Trophoblast cell (in vitro differentiated cells and primary cell): ENCODE results near the gene NFILZ.

Source experiments
- DNase-seq, 2 donors: peaks; one replicate each; pipeline ENCODE4 v3.0.0-alpha.2; 2016
- H2AFZ ChIP-seq: 2 replicates; pipeline ENCODE4 v1.6.1; 2013; ENCODE audit warnings: low read length, moderate library complexity, mild to moderate bottlenecking; ENCODE audit not compliant: insufficient read depth, poor library complexity
- H2AK5ac ChIP-seq: 2 replicates; pipeline ENCODE4 v1.6.1; 2013; ENCODE audit warnings: mild to moderate bottlenecking, low read length
- H2BK120ac ChIP-seq: 2 replicates; pipeline ENCODE4 v1.6.1; 2013; ENCODE audit warnings: low read length, mild to moderate bottlenecking, moderate library complexity; ENCODE audit not compliant: insufficient read depth, poor library complexity
- H2BK12ac ChIP-seq: 2 replicates; pipeline ENCODE4 v1.6.1; 2013; ENCODE audit warnings: mild to moderate bottlenecking, low read length, moderate library complexity
- H2BK5ac ChIP-seq: 2 replicates; pipeline ENCODE4 v1.6.1; 2013; ENCODE audit warnings: low read length, low read depth, moderate library complexity, mild to moderate bottlenecking; ENCODE audit not compliant: poor library complexity
- H3K14ac ChIP-seq: 2 replicates; pipeline ENCODE4 v1.6.1; 2013; ENCODE audit warnings: mild to moderate bottlenecking, low read length
- H3K18ac ChIP-seq: 2 replicates; pipeline ENCODE4 v1.6.1; 2013; ENCODE audit warnings: mild to moderate bottlenecking, low read length
- H3K23ac ChIP-seq: 2 replicates; pipeline ENCODE4 v1.6.1; 2013; ENCODE audit warnings: low read length
- H3K27ac ChIP-seq: 2 replicates; pipeline ENCODE4 v1.5.1; 2013; ENCODE audit warnings: low read depth, mild to moderate bottlenecking, inconsistent platforms, low read length, moderate library complexity
- H3K27me3 ChIP-seq: 2 replicates; pipeline ENCODE4 v1.6.1; 2013; ENCODE audit warnings: inconsistent platforms, mild to moderate bottlenecking, low read length, moderate library complexity; ENCODE audit not compliant: insufficient read depth
- H3K36me3 ChIP-seq, 2 experiments: 1 replicate in 1 of 2; 2 replicates in 1 of 2; pipeline ENCODE4 v1.6.1; 2013; ENCODE audit warnings: low read length in 2 of 2, mild to moderate bottlenecking in 2 of 2, moderate library complexity in 1 of 2; ENCODE audit not compliant: insufficient read depth in 2 of 2, control insufficient read depth in 1 of 2
- H3K4ac ChIP-seq: 2 replicates; pipeline ENCODE4 v1.6.1; 2013; ENCODE audit warnings: low read depth, mild to moderate bottlenecking, low read length, moderate library complexity
- H3K4me1 ChIP-seq, 2 experiments: 1 replicate in 1 of 2; 2 replicates in 1 of 2; pipeline ENCODE4 v1.6.1; 2013; ENCODE audit warnings: low read length in 2 of 2, mild to moderate bottlenecking in 2 of 2, moderate library complexity in 1 of 2; ENCODE audit not compliant: insufficient read depth in 2 of 2, control insufficient read depth in 1 of 2
- H3K4me2 ChIP-seq: 2 replicates; pipeline ENCODE4 v1.6.1; 2013; ENCODE audit warnings: inconsistent platforms, mild to moderate bottlenecking, low read length, moderate library complexity
- H3K4me3 ChIP-seq: 2 replicates; pipeline ENCODE4 v1.5.1; 2013; ENCODE audit warnings: mild to moderate bottlenecking, low read depth, low read length, inconsistent platforms
- H3K79me1 ChIP-seq: one replicate; pipeline ENCODE4 v1.6.1; 2013; ENCODE audit warnings: low read length
- H3K79me2 ChIP-seq: 2 replicates; pipeline ENCODE4 v1.6.1; 2013; ENCODE audit warnings: low read length, mild to moderate bottlenecking; ENCODE audit not compliant: control insufficient read depth, insufficient read depth, poor library complexity
- H3K9ac ChIP-seq: 2 replicates; pipeline ENCODE4 v1.6.1; 2013; ENCODE audit warnings: mild to moderate bottlenecking, low read length
- H3K9me3 ChIP-seq: 2 replicates; pipeline ENCODE4 v1.6.1; 2013; ENCODE audit warnings: low read depth, mild to moderate bottlenecking, control low read depth, inconsistent platforms, low read length; ENCODE audit not compliant: insufficient read depth
- H4K12ac ChIP-seq: 2 replicates; pipeline ENCODE4 v1.6.1; 2013; ENCODE audit warnings: low read depth, mild to moderate bottlenecking, low read length, moderate library complexity
- H4K8ac ChIP-seq: 2 replicates; pipeline ENCODE4 v1.6.1; 2013; ENCODE audit warnings: low read depth, mild to moderate bottlenecking, low read length, moderate library complexity
- H4K91ac ChIP-seq: one replicate; pipeline ENCODE4 v1.6.1; 2013; ENCODE audit warnings: low read depth, mild to moderate bottlenecking, low read length, moderate library complexity
- WGBS: extraction: QIAGEN DNeasy Blood & Tissue Kit; methylation state at CpG from one replicate; pipeline ENCODE4 v1.1.7; 2013; ENCODE audit warnings: missing lambda C conversion rate; ENCODE audit not compliant: insufficient read length, insufficient coverage; ENCODE audit errors: extremely low coverage; 5-methylcytosine and 5-hydroxymethylcytosine counted together

The NFILZ gene

DNA sequence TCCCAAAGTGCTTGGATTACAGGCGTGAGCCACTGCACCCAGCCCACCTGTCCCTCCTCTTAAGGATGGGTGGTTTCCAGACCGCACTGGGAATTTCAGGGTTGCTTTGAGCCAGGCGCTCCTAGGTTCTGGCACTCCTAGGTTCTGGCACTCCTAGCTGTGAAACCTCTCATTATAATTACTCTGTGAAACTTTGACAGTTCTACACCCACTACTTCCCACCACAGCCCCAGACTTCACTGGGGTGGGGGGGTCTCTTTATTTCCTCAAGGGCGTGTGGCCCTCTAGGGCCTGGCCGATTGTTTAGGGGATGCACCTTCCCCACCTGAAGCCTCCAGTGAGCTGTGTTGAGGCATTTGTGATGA is 17.6 kb upstream of the NFILZ start:
- H3K4ac ChIP-seq = no peak overlapping the region
- H3K27ac ChIP-seq = no peak overlapping the region
- H3K79me1 ChIP-seq = peaks cover 14% of the 10 kb centered on the region
- H3K36me3 ChIP-seq = no peaks in the 10 kb centered on the region
- no peak overlapping the region for H2BK5ac ChIP-seq
- no peak overlapping the region for H3K4me2 ChIP-seq
- H3K9me3 ChIP-seq = peaks cover 4% of the 10 kb centered on the region
- H3K4me3 ChIP-seq = no peak overlapping the region
- no peaks in the 10 kb centered on the region for H3K27me3 ChIP-seq
- peaks cover 10% of the 10 kb centered on the region for H3K79me2 ChIP-seq
- H2AFZ ChIP-seq = no peak overlapping the region
- H3K14ac ChIP-seq = no peak overlapping the region
- H3K23ac ChIP-seq = no peak overlapping the region
- no peak for DNase-seq
- no peak overlapping the region for H4K91ac ChIP-seq
- no peak overlapping the region for H4K8ac ChIP-seq
- H4K12ac ChIP-seq = no peak overlapping the region
- H2BK120ac ChIP-seq = no peak overlapping the region
- H3K18ac ChIP-seq = no peak overlapping the region
- no peak overlapping the region for H2BK12ac ChIP-seq
- WGBS = no CpG with 5 or more reads among the region's 5 CpGs
- H3K4me1 ChIP-seq = peaks cover 9 to 10% of the 10 kb centered on the region in 2 experiments
- no peak overlapping the region for H2AK5ac ChIP-seq
- no peak overlapping the region for H3K9ac ChIP-seq

DNA sequence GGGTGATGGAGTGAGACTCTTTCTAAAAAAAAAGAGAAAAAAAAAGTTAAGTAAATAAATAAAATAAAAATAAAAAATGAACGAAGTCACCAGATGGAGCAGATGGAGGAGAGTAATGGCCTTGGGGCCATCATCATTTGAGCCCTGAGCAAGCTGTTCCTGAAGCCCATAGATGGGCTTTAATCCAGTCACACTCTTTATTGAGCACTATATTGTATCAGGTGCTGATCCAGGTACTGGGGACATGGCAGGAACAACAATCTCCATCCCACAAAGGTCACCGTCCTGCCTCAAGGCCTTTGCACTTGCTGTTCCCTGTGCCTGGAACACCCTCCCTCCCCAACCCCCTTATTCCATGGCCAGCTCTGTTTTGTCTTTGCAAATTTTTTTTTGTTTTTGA is 16.0 kb upstream of the NFILZ start:
- Histone ChIP-seq H3K79me1 (peaks cover 9% of the 10 kb centered on the region), H3K14ac (no peak overlapping the region), H4K12ac (no peak overlapping the region), H3K9me3 (peaks cover 4% of the 10 kb centered on the region), H3K4me3 (no peak overlapping the region), H3K4ac (no peak overlapping the region), H3K36me3 (no peaks in the 10 kb centered on the region), H4K8ac (no peak overlapping the region), H3K9ac (no peak overlapping the region), H2BK12ac (no peak overlapping the region), H3K79me2 (peaks cover 9% of the 10 kb centered on the region), H3K27ac (no peak overlapping the region), H3K23ac (no peak overlapping the region), H3K27me3 (no peaks in the 10 kb centered on the region), H4K91ac (no peak overlapping the region), H3K4me1 (peaks cover 4 to 5% of the 10 kb centered on the region in 2 experiments), H2AK5ac (no peak overlapping the region), H3K4me2 (no peak overlapping the region), H2BK5ac (no peak overlapping the region), H3K18ac (no peak overlapping the region), H2BK120ac (no peak overlapping the region), H2AFZ (no peak overlapping the region)
- no peak for DNase-seq
- WGBS = no CpG with 5 or more reads among the region's 2 CpGs

DNA sequence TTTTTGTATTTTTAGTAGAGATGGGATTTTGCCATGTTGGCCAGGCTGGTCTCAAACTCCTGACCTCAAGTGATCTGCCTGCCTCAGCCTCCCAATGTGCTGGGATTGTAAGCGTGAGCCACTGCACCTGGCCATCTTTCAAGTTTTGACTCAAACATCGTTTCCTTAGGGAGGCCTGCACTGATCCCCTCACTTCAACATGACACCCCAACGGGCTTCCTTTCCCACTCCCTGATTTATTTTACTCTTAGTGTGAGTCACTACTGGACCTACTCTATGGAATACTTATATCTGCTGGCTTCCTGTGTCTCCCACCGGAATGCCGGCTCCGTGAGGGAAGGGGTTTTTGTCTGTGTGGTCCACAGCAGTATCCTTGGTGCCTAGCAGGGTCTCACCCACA is 15.4 kb upstream of the NFILZ start:
- Histone ChIP-seq H3K14ac (no peak overlapping the region), H3K4me3 (no peak overlapping the region), H2AFZ (no peak overlapping the region), H2AK5ac (no peak overlapping the region), H2BK12ac (no peak overlapping the region), H3K9me3 (peaks cover 4% of the 10 kb centered on the region), H3K18ac (no peak overlapping the region), H2BK5ac (no peak overlapping the region), H3K9ac (no peak overlapping the region), H3K79me2 (peaks cover 3% of the 10 kb centered on the region), H4K91ac (no peak overlapping the region), H4K8ac (no peak overlapping the region), H3K23ac (no peak overlapping the region), H3K4me1 (peaks cover 0 to under 1% of the 10 kb centered on the region in 2 experiments), H3K27me3 (no peaks in the 10 kb centered on the region), H2BK120ac (no peak overlapping the region), H3K4ac (no peak overlapping the region), H3K4me2 (no peak overlapping the region), H3K27ac (no peak overlapping the region), H3K36me3 (no peaks in the 10 kb centered on the region), H3K79me1 (peaks cover 4% of the 10 kb centered on the region), H4K12ac (no peak overlapping the region)
- WGBS = no CpG with 5 or more reads among the region's 6 CpGs
- DNase-seq = no peak

DNA sequence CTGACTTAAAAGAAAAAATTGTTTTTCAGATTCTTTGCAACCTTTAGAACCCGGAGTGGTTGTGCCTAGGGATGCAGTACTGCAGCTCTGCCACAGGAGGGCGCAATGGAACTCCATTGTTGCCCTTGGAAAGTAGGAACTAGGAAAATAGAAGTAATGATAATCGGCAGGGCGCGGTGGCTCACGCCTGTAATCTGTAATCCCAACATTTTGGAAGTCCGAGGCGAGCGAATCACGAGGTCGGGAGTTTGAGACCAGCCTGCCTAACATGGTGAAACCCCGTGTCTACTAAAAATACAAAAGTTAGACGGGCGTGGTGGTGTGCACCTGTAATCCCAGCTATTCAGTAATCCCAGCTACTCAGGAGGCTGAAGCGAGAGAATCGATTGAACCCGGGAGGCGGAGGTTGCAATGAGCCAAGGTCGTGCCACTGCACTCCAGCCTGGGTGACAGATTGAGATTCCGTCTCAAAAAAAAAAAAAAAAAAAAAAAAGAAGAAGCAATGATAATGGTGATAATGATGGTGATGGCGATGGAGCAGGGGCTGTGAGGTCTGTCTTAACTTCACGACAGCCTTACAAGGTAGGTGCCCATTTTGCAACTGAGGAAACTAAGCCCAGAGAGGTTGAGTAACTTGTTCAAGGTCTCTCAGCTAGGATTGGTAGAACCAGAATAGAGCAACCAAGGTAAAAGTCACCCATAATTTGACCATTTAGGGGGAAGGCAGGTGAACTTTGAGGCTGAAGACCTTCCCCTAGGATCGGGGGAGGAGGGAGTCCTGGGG is 14.4 kb upstream of the NFILZ start:
- Histone ChIP-seq H3K23ac (no peak overlapping the region), H4K8ac (no peak overlapping the region), H2AFZ (no peak overlapping the region), H3K4me2 (no peak overlapping the region), H4K91ac (no peak overlapping the region), H2BK12ac (no peak overlapping the region), H3K4ac (no peak overlapping the region), H3K36me3 (no peaks in the 10 kb centered on the region), H2BK120ac (no peak overlapping the region), H4K12ac (no peak overlapping the region), H3K18ac (no peak overlapping the region), H3K14ac (no peak overlapping the region), H2BK5ac (no peak overlapping the region), H3K27ac (no peak overlapping the region), H2AK5ac (no peak overlapping the region), H3K4me3 (no peak overlapping the region), H3K4me1 (no peaks in the 10 kb centered on the region), H3K79me2 (no peaks in the 10 kb centered on the region), H3K27me3 (no peaks in the 10 kb centered on the region), H3K79me1 (no peaks in the 10 kb centered on the region), H3K9me3 (peaks cover 1% of the 10 kb centered on the region), H3K9ac (no peak overlapping the region)
- DNase-seq = peak in 1 of 2 donors; percentile 77
- no CpG with 5 or more reads among the region's 23 CpGs for WGBS
